ENCODE data around the gene NDUFAF8.
"Not testable (repeated sequence)": the region's sequence is repeated elsewhere in the genome, so short reads cannot be mapped to it uniquely, and the experiment has no call there.

NDUFAF8 gene

DNA sequence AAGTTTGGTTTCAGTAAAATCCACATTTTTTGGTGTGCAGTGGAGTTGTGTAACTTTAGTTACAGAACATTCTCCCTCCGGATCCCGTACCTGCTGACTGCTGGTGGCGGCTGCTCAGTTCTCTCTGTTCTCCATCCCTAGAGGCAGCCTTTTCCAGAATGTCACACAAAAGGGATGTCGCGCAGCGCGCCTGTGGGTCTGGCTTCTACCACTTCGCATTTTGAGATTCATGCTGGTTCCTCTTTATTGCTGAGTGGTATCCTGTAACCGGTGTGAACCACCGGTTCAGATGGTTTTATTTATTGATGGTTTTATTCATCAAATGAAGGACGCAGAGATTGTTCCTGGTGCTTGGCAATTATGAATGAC lies 15.4 kb upstream of the NDUFAF8 start:
- no peak for DNase-seq

DNA sequence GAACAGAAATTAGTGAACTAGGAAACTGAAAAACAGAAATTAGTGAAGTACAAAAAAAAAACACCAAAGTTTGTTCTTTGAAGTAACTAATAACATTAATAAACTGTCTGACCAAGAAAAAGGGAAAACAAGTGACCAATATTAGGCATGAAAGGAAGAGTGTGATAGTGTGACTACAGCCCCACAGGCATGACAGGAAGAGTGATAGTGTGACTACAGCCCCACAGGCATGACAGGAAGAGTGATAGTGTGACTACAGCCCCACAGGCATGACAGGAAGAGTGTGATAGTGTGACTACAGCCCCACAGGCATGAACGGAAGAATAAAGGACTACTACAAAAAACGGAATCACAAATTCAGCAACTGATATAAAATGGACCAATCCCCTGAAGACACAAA lies 11.5 kb upstream of the NDUFAF8 start:
- DNase-seq, result not testable (repeated sequence)

DNA sequence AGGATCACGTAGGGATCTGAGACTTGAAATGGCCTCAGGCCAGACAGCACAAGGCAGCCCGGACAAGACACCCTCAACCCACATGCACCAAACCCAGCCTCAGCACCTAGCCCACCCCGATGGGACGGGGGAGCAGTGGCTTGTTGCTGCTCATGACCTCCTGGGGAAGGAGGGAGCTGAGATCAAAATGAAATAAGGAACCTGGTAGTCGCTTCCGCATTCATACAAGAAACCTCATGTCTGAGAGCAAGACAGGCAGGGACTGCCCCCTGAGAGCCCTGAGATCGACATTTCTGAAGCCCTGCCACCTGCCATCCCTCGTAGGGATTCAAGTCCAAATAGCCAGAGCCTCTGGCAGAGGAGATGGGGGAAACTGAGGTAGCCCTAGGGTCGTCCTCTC lies 10.7 kb upstream of the NDUFAF8 start:
- no peak for DNase-seq

DNA sequence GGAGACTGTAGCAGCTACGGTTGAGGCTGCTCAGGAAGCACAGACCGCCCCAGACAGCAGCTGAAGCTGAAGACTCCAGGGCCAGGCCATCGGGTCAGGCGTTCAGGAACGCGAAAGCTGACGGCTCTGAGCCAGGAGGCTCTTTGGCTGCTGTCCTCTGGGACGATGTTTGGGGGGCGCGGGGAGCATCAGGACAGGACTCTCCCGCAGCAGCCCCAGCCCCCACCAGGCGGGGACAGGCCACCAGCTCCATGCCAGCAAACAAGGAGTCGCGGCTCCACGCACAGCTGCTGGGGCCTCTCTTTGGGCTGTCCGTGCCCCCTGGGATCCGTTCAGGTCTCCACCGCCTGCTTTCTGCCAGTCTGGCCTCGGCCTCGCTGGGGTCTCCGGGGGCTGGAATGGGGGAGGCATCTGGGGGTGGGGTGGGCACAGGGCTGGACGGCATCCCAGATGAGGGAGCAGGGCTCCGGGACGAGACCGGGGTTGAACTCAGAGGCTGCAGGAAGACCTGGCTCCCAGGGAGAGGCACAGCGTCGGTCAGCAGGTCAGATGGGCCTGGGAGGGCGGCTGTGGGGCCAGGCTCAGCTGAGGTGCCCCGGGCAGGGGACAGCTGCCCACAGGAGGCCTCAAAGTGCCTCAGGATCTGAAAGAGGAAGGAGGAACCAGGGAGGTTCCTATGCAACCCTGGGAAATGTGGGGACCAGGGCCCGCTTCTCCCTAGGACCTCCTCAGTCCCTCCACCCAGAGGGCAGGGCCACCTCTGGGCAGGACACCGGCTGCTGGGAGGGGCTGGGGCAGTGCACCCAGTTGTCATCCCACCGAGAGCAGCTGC lies 10.1 kb upstream of the NDUFAF8 start:
- no peak for DNase-seq

DNA sequence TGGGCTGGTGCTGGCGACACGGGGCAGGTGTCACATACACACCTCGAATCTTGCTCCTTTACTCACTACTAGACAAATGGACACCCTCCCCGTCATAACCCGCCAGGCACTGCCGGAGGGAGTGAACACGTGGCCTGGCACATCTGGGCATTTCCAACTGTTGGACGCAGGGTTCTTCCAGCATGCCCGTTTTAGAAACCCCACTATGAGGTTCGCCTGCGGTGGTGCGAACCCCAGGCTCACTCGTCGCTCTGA lies 9.5 kb upstream of the NDUFAF8 start:
- DNase-seq, result no peak

DNA sequence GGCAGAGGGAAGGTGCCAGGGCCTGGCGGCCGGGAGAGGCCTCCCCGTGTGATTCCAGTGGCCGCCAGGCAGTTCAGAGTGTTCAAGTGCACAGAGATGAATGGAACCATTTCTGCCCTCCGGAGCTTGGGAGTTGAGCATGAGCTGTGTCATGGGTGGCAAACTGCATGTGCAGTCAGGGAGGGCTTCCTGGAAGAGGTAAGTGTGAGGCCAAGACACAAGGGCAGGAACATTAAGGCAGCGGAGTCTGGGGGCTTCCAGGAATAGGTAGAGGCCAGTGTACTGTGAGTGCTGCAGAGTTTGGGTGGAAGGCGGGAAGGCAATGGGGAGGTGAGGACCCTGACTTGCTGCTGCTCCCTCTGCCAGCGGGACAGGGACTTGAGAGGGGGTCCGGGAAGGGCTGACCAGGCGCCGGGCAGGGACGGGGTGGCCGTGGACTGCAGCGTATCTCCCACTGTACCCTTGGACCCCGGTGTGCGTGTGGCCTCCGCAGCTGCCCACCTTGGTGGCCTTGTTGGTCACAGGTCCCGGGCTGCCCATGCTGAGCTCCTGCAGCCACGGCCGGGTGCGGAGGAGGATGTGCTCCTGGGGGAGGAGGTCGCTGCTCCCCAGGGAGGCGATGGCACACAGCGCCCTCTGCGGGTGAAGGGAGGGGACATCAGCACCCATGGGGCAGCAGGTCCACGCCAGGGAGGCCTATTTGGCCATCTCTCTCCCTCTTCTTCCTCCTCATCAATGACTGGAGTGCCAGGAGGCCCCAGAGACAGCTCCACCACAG lies 8.9 kb upstream of the NDUFAF8 start:
- DNase-seq, result no peak

DNA sequence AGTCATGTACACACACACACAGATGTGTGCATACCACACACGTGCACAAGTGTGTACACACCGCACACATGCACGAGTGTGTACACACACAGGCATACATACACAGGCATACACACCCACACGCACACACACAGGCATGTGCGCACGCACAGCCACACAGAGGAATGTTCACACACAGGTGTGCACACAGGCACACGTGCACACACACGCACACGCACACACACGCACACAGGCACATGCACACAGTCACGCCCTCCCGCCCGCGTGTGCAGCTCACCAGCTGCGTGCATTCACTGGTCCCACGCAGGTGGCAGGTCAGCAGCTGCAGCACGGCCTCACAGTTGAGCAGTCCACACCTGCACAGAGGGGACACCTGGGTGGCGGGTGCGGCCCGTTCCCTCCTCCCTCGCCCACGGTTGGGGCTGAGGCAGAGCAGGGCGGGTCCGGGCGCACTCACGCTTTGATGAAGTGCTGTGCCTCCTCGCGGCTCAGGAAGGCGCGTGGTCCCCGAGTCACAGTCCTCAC lies 7.9 kb upstream of the NDUFAF8 start:
- no peak for DNase-seq

DNA sequence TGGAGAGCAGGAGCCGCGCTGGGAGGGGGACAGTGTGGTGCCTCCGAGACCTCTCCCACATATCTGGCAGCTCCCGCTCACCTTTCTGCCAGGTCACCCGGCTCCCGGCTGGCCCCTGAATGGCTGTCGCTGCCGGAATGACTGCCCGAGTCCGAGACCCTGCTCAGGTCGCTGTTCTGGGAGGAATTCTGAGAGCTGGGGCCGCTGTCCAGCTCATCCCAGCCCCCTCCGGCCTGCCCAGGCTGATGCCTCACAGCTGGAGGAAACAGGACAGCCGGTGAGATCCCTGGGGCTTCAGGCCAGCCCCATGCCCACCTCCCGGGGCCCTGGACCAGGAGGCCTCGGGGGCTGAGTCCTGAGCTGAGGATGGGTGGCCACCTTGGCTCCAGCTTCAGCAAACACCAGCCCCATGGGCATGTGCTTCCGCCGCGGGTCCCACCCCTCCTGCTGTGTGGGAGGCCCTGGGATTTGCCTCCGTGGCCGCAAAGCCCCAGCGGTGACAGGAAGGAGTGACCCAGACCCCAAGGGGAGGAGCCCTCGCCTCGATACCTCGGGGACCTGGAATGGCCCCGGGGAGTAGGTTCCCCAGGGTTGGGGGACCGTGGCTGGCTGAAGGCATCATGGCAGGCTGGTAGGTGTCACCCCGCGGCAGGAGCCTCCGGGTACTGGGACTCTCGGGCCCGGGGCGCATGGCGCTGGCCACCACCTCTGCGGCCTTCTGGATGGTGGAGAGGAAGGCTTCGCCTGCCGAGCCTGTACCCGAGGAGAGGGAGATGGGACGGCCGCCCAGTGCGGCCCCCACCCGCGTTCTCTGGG lies 7.1 kb upstream of the NDUFAF8 start:
- DNase-seq, result no peak

DNA sequence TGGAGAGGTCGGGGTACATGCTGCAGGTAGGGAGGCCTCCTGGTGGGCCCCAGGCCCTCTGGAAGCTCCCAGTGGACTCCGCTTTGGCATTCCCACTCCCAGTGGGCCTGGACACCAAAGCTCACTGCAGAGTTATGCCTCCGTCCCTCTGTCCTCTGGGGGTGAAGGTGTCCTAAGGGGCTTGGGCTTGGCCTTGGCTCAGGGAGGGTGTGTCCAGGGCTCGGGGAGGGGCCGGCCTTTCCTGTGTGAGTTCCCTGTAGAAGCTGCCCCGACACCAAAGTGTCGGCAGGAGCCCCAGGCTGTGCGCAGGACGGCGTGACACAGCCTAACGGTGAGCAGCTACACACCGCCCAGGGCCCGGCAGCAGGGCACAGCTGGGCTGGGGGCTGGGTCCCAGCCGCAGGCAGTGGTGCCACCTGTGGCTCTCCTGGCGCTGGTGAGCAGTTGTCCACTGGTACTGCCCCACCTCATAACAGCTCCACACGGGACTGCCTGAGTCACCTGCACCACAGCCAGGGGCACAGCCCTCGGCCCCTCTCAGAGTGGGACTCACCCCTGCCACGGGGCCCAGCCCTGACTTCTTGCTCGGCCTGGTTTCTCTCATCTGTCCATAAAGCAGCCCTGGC lies 6.4 kb upstream of the NDUFAF8 start:
- DNase-seq, result no peak

DNA sequence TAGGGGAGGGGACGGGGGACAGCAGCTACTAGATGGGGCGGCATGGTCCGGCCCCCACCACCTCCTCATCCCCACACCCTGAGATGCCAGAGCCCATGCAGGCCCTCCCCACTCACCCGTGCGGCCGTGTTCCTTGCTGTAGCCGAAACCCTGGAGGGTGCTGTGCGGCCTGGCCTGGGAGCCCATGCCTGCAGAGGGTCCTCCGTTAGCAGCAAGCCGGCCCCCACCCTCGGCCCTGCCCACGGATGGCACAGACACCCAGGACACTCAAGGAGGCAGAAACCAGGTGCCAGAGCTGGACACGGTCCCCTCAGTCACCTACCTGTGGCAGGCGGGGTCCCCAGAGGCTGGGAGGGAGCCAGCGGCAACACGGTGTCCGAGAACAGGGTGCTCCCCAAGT lies 5.8 kb upstream of the NDUFAF8 start:
- no peak for DNase-seq

DNA sequence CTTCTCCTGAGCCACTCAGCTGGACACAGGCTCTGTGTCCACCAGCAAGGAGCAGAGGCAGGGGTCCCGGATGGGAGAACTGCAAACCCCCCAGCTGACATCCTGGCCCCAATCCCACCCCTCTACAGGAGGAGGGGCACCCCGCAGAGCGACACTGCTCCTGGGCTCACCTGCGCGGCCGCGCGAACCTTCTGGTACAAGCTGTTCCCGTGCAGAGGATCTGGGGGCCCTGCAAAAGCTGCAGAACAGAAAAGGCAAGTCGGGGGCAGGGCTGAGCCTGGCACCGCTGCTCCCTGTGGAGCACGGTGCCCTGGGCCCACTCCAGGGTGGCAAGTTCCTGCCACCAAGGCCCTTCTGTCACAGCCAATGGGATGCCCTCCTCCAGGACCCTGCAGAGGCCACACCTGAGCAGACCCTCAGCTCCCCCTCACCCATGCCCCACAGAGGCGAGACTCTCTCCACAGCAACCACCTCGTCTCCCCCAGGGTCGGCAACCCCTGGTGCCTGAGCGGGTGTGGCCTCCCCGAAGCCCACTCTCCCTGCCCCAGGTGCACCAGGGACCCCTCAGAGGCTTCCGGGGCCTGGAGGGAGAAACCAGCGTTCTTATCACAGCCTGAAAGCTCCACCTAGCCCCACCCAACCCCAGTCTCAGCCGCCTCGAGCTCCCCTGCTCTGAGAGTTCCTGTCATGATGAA lies 5.2 kb upstream of the NDUFAF8 start:
- DNase-seq, result no peak

DNA sequence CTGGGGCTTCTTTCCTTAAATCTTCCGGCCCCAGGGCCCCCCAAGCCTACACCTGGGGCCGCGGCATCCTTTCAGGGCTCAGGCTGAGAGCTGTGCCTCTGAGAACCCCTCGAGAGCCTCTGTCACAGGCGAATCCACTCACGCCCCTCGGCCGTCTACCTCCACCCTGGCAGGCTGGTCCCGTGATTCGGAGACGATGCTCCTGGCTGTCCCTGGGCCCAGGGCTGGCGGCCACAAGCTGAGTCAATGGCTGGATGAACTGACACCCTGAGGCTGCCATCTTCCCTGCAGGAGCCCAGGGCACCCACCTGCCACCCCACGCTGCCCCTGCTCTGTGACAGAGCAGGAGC lies 4.6 kb upstream of the NDUFAF8 start:
- no peak for DNase-seq

DNA sequence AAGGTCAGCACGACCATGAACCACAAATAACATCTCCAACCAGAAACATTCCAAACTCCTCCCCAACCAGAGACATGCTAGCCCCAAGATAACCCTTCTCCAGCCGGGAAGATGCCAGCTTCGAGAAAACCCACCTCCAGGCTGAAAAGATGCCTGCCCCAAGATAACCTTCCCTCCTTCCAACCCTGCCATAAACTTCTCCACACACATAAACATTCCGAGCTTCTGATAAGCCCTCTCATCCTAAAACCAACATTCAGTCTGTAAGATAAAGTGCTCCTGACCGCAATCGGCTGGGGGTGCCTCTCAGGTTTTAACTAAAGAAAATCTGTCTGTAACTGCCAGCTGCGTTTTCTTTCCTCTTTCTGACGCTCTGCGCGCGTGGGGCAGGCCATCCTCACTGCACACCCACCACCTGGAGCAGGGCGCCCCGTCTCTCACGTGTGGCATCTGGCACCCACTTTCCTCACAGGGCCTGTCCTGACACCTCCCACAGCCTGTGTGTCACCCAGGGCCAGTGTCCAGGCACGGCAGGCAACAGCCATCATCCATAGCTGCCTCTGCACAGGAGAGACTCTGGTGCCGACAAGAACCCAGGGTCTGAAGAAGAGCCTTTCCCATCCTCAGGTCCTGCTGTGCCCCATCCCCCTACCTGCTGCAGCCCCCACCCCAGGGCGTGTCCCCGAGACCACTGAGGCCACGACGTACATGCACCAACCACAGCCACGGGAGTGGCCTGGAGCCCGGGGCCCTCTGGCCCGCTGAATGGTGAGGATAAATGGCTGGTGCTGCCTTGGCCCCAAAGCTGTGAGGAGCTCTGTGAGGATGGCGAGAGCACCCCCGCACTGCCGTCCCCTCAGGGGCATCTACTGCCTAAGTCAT lies 3.9 kb upstream of the NDUFAF8 start:
- DNase-seq, result no peak

DNA sequence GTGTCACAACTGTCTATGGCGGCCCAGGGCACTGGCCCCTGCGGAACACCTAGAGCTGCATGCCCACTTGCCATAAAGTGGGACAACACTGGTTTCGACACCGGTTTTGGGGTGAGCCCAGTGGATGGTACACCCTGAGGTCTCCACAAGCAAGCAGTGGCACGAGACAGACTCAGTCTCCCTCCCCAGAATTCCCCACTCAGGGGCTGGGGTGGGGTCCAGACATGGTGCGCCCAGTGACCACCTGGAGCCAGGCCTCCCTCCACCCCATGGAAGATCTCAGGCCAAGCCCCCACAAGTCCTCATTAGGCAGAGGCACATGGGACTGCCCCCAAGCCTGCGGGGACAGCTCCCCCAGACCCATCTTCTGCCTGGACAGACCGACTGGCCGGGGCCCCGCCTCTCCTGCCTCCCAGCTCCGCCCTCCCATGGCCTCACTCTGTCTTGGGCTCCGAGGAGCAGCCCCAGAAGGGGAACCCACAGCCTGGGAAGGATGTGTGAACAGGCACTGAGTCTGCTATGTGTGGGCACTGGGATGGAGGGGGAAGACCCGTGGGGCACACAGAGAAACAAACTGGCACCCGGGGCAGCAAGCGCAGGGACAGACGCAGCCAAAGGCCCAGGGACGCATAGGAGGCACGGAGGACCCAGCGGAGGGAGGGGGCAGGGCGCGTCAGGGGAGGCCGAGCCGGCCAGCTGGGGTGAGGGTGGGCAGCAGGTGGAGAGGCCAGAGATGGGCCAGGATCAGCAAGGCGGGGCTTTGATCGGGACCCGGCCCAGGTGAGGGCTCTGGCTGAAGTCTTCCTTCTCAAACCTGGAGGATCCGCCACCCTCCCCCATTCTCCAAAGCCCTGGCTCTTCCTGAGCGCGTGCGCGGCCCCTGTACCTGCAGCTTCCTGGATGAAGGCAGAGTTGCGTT lies 3.0 kb upstream of the NDUFAF8 start:
- no peak for DNase-seq

DNA sequence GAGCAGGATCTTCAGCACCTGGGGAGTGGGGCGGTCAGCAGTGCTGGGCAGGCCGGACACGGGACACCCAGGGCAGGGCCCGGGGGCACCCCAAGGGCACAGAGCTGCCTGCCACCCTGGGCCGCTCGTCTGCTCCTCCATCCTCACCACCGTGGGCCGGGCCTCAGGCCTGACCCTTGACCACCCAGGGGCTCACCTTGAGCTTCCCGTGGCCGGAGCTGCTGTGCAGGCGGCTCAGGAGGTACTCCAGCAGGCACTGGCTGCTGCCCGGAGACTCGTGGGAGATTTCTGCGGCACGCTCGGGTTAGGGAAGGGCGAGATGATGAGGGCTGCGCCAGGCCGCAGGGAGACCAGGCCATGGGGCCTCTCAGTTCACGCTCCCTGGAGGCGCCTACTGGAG lies 2.3 kb upstream of the NDUFAF8 start:
- no peak for DNase-seq

DNA sequence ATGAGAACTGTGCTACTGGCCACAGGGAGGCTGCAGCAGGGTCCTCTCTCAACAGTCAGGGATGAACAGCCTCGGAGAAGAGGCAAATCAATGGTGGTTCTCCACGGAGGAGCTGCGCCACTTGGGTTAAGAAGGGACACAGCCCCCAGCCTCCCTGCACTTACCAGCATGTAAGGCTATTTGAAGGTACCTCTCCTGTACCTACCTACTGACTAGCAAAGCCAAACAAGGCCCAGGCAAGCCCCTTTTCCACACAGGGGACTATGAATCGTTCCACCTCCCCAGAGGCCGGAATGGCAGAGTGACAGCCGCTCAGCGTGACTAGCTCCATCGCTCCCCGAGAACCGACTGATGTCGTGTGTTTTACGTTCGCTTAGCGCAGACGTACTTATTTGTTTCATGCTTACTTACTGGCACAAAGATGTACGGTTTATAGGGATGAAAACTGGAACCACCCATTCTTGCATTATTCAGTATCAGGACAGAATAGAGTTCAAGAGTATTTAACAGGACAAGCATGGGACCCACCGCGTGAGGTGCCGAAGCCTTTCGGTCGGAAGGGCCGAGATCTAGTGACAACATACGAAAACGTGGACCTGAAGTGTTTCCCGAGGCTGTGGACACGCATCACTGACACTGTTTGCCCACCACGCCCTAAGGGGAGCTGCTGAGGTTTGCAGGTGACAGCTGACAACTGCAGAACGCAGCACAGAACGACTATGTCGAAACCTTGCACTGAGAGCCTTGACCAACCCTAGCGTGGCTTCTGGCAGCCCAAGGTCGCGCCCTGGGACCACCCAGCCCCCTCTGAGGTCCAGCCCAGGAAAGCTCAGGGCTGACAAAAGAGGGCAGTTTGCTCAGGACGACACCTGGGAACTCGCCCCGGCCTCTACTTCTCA lies 1.3 kb upstream of the NDUFAF8 start:
- DNase-seq, result no peak

DNA sequence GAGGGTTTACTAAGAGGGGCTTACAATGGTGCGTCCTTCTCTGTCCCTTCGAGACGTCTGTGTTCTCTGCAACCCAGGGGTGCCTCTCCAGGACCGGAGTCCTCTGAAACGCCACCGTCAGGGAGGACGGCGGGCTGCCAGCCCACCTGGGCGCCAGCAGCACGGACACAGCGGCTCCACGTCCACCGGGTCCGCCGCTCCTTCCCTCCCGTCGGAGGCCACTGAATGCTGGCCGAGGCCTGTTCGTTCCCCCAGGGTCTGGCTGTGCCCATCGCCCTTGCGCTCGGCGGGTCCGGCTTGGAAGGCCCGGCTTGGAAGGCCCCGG lies 666 bp upstream of the NDUFAF8 start:
- no peak for DNase-seq

DNA sequence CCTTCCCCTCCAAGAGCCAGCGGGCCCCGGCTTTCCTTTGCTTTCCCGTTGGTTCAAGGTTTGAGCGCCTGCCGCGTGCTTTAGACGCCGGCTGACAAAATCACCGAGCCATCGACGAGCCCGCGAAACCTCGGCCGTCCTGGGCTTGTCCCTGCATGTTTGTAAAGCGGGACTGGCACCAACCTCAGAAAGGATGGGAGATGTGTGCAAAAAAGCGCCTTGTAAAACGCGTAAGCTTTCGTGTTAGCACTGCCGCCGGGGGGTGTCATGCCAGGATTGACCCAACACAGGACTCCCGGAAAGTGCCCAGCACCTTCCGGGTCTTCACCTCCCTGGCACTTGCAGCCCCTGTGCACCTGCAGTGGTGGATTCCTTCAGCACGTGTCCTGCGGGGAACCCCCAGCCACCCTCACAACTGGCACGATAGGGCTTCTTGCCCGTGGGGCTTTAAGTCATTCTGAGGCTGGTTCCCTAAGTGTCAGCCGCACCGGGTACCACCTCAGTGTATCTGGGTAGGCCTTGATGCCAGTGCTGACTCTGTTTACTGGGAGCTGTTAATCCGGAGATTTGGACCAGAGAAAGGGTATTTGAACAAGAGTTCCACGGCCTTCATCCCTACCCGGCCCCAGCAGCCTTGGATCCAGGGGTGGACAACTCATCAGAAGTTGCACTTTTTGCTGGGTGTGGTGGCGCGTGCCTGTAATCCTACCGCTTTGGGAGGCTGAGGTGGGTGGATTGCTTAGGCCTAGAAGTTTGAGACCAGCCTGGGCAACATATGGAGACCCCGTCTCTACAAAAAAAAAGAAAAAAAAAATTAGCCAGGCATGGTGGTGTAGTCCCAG lies 817 bp downstream of the NDUFAF8 start:
- DNase-seq, result no peak

DNA sequence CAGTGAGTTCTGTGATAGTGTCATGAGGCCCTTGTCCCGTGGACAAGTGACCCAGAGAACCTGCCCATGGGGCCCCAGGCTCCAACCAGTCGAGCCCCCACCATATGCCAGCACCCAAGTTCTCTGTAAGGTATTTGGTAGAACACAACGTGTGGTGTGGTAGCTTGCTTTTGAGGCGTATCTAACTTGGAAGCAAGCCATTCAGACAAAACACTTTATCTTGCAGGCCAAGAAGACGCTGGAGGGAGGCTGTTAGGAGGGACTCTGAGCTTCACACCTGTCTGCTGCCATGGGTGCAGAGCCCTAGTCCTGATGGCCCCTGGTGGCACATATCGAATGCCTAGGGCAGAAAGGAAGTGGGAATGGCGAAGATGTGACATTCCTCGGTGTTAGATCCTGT lies 1.6 kb downstream of the NDUFAF8 start:
- no peak for DNase-seq
